ENCODE measurements around the gene TALDO1. TPM values are rescaled to one million over a fixed set of nuclear protein-coding genes. Genes with fewer than 3 reads are reported as not detected.

Gene TALDO1
- total and polyA plus RNA-seq, 2 experiments from 2014 or later = 137 to 161 TPM

- Histone ChIP-seq H3K79me2 (no peaks in the 10 kb centered on the region), H3K36me3 (replicated peaks; ENCODE audit: insufficient read depth, low read depth) (no peaks in the 10 kb centered on the region), H4K20me1 (ENCODE audit: insufficient read depth, poor library complexity, severe bottlenecking) (no peaks in the 10 kb centered on the region), H3K9me2 (replicated peaks; ENCODE audit: insufficient read depth) (no peaks in the 10 kb centered on the region), H3K4me2 (no peak overlapping the region), H3K27ac (no peak overlapping the region), H3K9me3 (ENCODE audit: low read depth) (no peaks in the 10 kb centered on the region), H3K27me3 (no peaks in the 10 kb centered on the region), H3K4me3 (no peak overlapping the region), H2AFZ (no peak overlapping the region), H3K4me1 (ENCODE audit: insufficient read depth) (peaks cover 10% of the 10 kb centered on the region)
- 88% methylated on average over 3 of the region's 3 CpGs for WGBS (ENCODE audit: low lambda C conversion rate, missing lambda C conversion rate)
- DNase-seq (ENCODE audit: low spot score) = no peak
- TF ChIP-seq EZH2phosphoT487 (IDR thresholded peaks at IDR 0.05; ENCODE audit: low read depth, severe bottlenecking, unreplicated experiment) (no peak), CTCF (IDR thresholded peaks at IDR 0.05; ENCODE audit: poor library complexity) (no peak), EZH2 (IDR thresholded peaks at IDR 0.05; ENCODE audit: borderline replicate concordance) (no peak)
These were observed 5.1 kb upstream of the TALDO1 start for GRCh38 chr11:742156-742546.

- Histone ChIP-seq H3K79me2 (peaks cover 4% of the 10 kb centered on the region), H3K4me3 (no peak overlapping the region), H3K9me2 (replicated peaks; ENCODE audit: insufficient read depth) (no peaks in the 10 kb centered on the region), H3K36me3 (replicated peaks; ENCODE audit: insufficient read depth, low read depth) (no peaks in the 10 kb centered on the region), H2AFZ (no peak overlapping the region), H3K4me1 (ENCODE audit: insufficient read depth) (peaks cover 10% of the 10 kb centered on the region), H3K9me3 (ENCODE audit: low read depth) (no peaks in the 10 kb centered on the region), H3K4me2 (no peak overlapping the region), H4K20me1 (ENCODE audit: insufficient read depth, poor library complexity, severe bottlenecking) (no peaks in the 10 kb centered on the region), H3K27ac (no peak overlapping the region), H3K27me3 (no peaks in the 10 kb centered on the region)
- TF ChIP-seq CTCF (IDR thresholded peaks at IDR 0.05; ENCODE audit: poor library complexity) (no peak), EZH2phosphoT487 (IDR thresholded peaks at IDR 0.05; ENCODE audit: low read depth, severe bottlenecking, unreplicated experiment) (no peak), EZH2 (IDR thresholded peaks at IDR 0.05; ENCODE audit: borderline replicate concordance) (no peak)
- WGBS (ENCODE audit: low lambda C conversion rate, missing lambda C conversion rate) = 100% methylated on average over 4 of the region's 4 CpGs
- no peak for DNase-seq (ENCODE audit: low spot score)
These were observed 4.6 kb upstream of the TALDO1 start for GRCh38 chr11:742571-743201.

GRCh38 chr11:745428-745827, 1.8 kb upstream of the TALDO1 start:
- no peak for TF ChIP-seq EZH2phosphoT487 (IDR thresholded peaks at IDR 0.05; ENCODE audit: low read depth, severe bottlenecking, unreplicated experiment)
- TF ChIP-seq CTCF (IDR thresholded peaks at IDR 0.05; ENCODE audit: poor library complexity) = no peak
- no peak for TF ChIP-seq EZH2 (IDR thresholded peaks at IDR 0.05; ENCODE audit: borderline replicate concordance)

More at GRCh38 chr11:745428-745827, 1.8 kb upstream of the TALDO1 start:
- Histone ChIP-seq H3K4me3 (no peak overlapping the region), H3K9me2 (replicated peaks; ENCODE audit: insufficient read depth) (no peaks in the 10 kb centered on the region), H3K4me1 (ENCODE audit: insufficient read depth) (peaks cover 16% of the 10 kb centered on the region), H3K79me2 (peaks cover 32% of the 10 kb centered on the region), H3K27ac (no peak overlapping the region), H3K4me2 (no peak overlapping the region), H3K9me3 (ENCODE audit: low read depth) (no peaks in the 10 kb centered on the region), H2AFZ (no peak overlapping the region), H3K36me3 (replicated peaks; ENCODE audit: insufficient read depth, low read depth) (no peaks in the 10 kb centered on the region), H4K20me1 (ENCODE audit: insufficient read depth, poor library complexity, severe bottlenecking) (peaks cover 6% of the 10 kb centered on the region), H3K27me3 (no peaks in the 10 kb centered on the region)
- no peak for DNase-seq (ENCODE audit: low spot score)
- 78% methylated on average over 1 of the region's 1 CpG for WGBS (ENCODE audit: low lambda C conversion rate, missing lambda C conversion rate)
